ENCODE data around the gene PGS1. TPM values are rescaled to one million over a fixed set of nuclear protein-coding genes. Genes with fewer than 3 reads are reported as not detected.

Gene PGS1
- total RNA-seq, 1 donor from 2014 or later = 50.2 TPM

GRCh38 chr17:78469443-78469842, 91.0 kb downstream of the PGS1 start:
- peaks cover 7% of the 10 kb centered on the region for H3K4me1 Mint-ChIP-seq (ENCODE audit: low read depth, unreplicated experiment)
- DNase-seq = no peak
- H3K27ac Mint-ChIP-seq (ENCODE audit: unreplicated experiment) = no peak overlapping the region
- peaks cover 7% of the 10 kb centered on the region for H3K9me3 Mint-ChIP-seq (ENCODE audit: unreplicated experiment)
- peaks cover 2% of the 10 kb centered on the region for H3K27me3 Mint-ChIP-seq (ENCODE audit: unreplicated experiment)
- peaks cover 4% of the 10 kb centered on the region for H3K36me3 Mint-ChIP-seq (ENCODE audit: unreplicated experiment)
- no peak overlapping the region for H3K4me3 Mint-ChIP-seq (ENCODE audit: unreplicated experiment)
- TF ChIP-seq CTCF (IDR thresholded peaks at IDR 0.05; ENCODE audit: partially characterized antibody, unreplicated experiment) = no peak

- no peak overlapping the region for H3K4me3 Mint-ChIP-seq (ENCODE audit: unreplicated experiment)
- H3K27ac Mint-ChIP-seq (ENCODE audit: unreplicated experiment) = no peak overlapping the region
- H3K27me3 Mint-ChIP-seq (ENCODE audit: unreplicated experiment) = no peaks in the 10 kb centered on the region
- DNase-seq = no peak
- H3K9me3 Mint-ChIP-seq (ENCODE audit: unreplicated experiment) = peaks cover 4% of the 10 kb centered on the region
- H3K4me1 Mint-ChIP-seq (ENCODE audit: low read depth, unreplicated experiment) = peaks cover 11% of the 10 kb centered on the region
- no peak for TF ChIP-seq CTCF (IDR thresholded peaks at IDR 0.05; ENCODE audit: partially characterized antibody, unreplicated experiment)
- H3K36me3 Mint-ChIP-seq (ENCODE audit: unreplicated experiment) = peaks cover 5% of the 10 kb centered on the region
These were observed 93.2 kb downstream of the PGS1 start for GRCh38 chr17:78471635-78472034.

- peaks cover 2% of the 10 kb centered on the region for H3K27me3 Mint-ChIP-seq (ENCODE audit: unreplicated experiment)
- no peak overlapping the region for H3K4me3 Mint-ChIP-seq (ENCODE audit: unreplicated experiment)
- DNase-seq = no peak
- peaks cover 11% of the 10 kb centered on the region for H3K4me1 Mint-ChIP-seq (ENCODE audit: low read depth, unreplicated experiment)
- TF ChIP-seq CTCF (IDR thresholded peaks at IDR 0.05; ENCODE audit: partially characterized antibody, unreplicated experiment) = no peak
- peaks cover 3% of the 10 kb centered on the region for H3K9me3 Mint-ChIP-seq (ENCODE audit: unreplicated experiment)
- H3K36me3 Mint-ChIP-seq (ENCODE audit: unreplicated experiment) = peaks cover 5% of the 10 kb centered on the region
- no peak overlapping the region for H3K27ac Mint-ChIP-seq (ENCODE audit: unreplicated experiment)
These were observed 93.8 kb downstream of the PGS1 start for GRCh38 chr17:78472035-78472905.

GRCh38 chr17:78473951-78474613, 95.6 kb downstream of the PGS1 start:
- H3K27ac Mint-ChIP-seq (ENCODE audit: unreplicated experiment) = no peak overlapping the region

More at GRCh38 chr17:78473951-78474613, 95.6 kb downstream of the PGS1 start:
- peaks cover 2% of the 10 kb centered on the region for H3K27me3 Mint-ChIP-seq (ENCODE audit: unreplicated experiment)
- peaks cover 11% of the 10 kb centered on the region for H3K4me1 Mint-ChIP-seq (ENCODE audit: low read depth, unreplicated experiment)
- peaks cover 5% of the 10 kb centered on the region for H3K36me3 Mint-ChIP-seq (ENCODE audit: unreplicated experiment)
- no peak overlapping the region for H3K4me3 Mint-ChIP-seq (ENCODE audit: unreplicated experiment)
- no peak for DNase-seq
- TF ChIP-seq CTCF (IDR thresholded peaks at IDR 0.05; ENCODE audit: partially characterized antibody, unreplicated experiment) = no peak
- H3K9me3 Mint-ChIP-seq (ENCODE audit: unreplicated experiment) = no peaks in the 10 kb centered on the region

Other genes with a start within 250 kb of the PGS1 start
- gene TMC6, start 249.9 kb upstream of the PGS1 start, total RNA-seq (ENCODE audit: unreplicated experiment) = 1.1 TPM
- not detected for gene TMC8, start 247.9 kb upstream of the PGS1 start, total RNA-seq (ENCODE audit: unreplicated experiment)
- not detected for gene C17orf99, start 232.3 kb upstream of the PGS1 start, total RNA-seq (ENCODE audit: unreplicated experiment)
- gene SYNGR2, start 210.1 kb upstream of the PGS1 start, total RNA-seq (ENCODE audit: unreplicated experiment) = 3.2 TPM
- gene TK1, start 191.6 kb upstream of the PGS1 start, total RNA-seq (ENCODE audit: unreplicated experiment) = 2.5 TPM
- gene AFMID, start 191.3 kb upstream of the PGS1 start, total RNA-seq (ENCODE audit: unreplicated experiment) = 29.9 TPM
- gene BIRC5, start 164.4 kb upstream of the PGS1 start, total RNA-seq (ENCODE audit: unreplicated experiment) = 14.5 TPM
- gene TMEM235, start 147.0 kb upstream of the PGS1 start, total RNA-seq (ENCODE audit: unreplicated experiment) = not detected
- gene SOCS3, start 18.6 kb upstream of the PGS1 start, total RNA-seq (ENCODE audit: unreplicated experiment) = 3.1 TPM
- gene DNAH17, start 198.7 kb downstream of the PGS1 start, total RNA-seq (ENCODE audit: unreplicated experiment) = 1.3 TPM

All from glutamatergic neuron (in vitro differentiated cells).